ENCODE measurements around the gene TMEM107.
"Not testable (repeated sequence)": the region's sequence is repeated elsewhere in the genome, so short reads cannot be mapped to it uniquely, and the experiment has no call there.

Gene TMEM107

GRCh38 chr17:8176197-8176940 lies at the start of gene TMEM107:
Gene TMEM107, minus strand, starts transcription at chr17:8176380. Its CDS starts 94 bp downstream, at chr17:8176286.
- peak; percentile 88 for DNase-seq

- no peak for DNase-seq
Measured at GRCh38 chr17:8224891-8225812, 49.0 kb upstream of the TMEM107 start.

DNA sequence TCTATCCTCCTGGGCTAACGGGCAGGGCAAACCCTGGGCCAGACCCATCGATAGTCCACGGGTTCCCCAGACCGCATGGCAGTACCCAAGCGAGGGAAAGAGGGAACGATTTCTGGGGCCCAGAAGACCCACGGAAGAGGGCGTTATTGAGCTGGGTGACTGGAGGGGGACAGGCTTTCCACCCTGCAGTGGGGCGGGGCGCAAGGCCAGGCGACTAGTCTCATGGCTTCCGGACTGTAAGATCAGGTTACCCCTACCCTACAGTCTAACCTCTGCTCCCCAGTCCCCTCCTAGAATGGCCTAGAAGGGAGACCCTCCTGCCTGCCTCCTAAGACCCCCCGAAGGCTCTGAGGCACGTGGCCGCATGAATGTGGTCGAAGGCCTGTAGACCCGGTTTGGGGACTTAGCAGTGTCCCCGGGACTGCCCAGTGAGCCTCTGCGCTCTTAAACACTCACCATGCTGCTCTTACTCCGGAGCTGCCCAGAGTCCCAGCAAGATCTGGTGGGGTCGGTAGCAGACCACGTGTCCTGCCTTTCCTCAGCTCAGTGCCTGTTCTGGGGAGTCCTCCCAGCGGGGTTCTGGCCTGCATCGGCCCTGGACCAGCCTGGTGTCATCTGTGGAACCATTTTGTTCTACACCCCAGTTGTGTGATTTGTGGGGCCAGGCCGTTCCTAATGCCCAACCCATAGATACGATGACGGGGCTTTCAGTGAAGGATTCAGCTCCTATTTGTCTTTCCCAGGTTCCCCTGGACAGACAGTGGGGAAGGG lies 47.4 kb upstream of the TMEM107 start:
- DNase-seq: peak; percentile 40

DNA sequence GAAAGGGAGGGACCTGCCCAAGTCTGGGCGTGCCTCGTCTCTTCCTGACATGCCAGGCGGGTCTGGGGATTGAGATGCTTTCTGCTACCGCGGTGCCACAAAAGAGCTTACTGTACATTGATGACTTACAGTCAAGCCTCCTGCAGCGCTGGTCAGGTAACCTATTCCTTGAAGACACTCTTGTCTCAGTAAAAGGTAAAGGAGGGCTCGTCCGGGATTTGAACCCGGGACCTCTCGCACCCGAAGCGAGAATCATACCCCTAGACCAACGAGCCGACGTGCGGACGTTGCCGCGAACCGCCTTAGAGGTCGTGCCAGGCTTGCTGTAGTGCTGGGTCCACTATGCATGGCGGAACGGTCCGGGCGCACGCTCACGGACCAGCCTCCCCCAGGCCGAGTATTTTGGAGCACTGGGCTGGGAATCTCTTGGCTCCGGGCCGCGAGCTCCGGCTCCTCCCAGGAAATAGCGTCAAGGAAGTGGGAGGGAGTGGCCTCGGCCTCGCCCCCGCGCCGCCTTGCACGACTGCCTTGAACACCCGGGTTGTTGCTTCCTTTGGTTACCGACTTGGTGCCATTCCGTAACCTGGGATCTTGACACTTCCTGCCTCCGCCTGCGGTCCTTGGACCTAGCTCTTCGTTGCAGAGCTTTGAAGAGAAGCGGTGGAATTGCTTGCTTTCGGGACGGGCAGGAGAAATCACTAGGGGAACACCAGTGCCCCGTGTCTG lies 46.6 kb upstream of the TMEM107 start:
- DNase-seq: peak; percentile 86

- DNase-seq: peak; percentile 79
Measured at GRCh38 chr17:8222380-8222629, 46.1 kb upstream of the TMEM107 start.

DNA sequence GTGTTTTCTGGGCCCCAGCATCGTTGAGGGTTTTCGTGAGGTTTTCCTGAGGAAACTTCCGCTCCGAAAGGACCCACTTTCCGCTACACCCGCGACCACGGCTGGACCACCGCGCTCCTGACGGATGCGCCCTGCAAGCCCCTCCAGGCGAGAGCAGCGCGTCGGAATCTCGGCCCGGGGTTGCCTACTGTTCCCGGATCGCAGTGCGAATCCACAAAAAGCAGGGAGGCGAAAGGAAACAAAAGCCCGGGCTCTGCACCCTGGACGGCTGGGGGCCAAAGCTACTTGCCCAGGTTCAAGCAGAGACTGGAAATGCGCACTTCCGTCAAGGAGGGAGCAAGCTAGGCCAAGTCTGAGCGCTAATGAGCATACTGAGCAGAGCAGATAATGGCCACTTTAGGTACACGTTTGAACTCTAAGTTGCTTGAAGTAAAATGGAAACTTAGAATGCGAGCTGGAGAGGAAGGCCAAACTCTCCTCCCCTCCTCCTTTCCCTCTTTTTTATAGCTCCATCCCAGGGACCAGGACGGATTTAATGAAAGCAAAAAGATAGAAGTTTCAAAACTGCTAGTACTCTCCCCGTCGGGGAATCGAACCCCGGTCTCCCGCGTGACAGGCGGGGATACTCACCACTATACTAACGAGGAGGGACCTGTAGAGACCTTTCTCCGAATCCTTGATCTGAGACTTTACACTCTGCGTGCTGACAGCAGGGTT lies 45.6 kb upstream of the TMEM107 start:
- DNase-seq: peak; percentile 91

GRCh38 chr17:8220783-8221662 lies 44.8 kb upstream of the TMEM107 start:
- peak; percentile 83 for DNase-seq

DNA sequence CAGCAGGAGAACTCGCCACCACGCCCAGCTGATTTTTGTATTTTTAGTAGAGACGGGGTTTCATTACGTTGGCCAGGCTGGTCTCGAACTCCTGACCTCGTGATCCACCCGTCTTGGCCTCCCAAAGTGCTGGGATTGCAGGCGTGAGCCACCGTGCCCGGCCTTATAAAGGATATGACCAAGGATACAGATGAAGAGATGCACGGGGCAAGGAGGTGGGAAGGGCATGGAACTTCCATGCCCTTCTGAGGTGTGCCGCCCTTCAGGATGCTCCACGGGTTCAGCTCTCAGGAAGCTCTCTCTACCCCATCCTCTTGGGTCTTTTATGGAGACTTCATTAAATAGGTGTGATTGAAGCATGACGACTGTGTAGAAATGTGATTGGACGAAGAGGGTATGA lies 37.8 kb upstream of the TMEM107 start:
- not testable (repeated sequence) for DNase-seq

GRCh38 chr17:8212312-8213180 lies 36.4 kb upstream of the TMEM107 start:
- no peak for DNase-seq

GRCh38 chr17:8210761-8211458 lies 34.7 kb upstream of the TMEM107 start:
- no peak for DNase-seq

GRCh38 chr17:8209907-8210760 lies 34.0 kb upstream of the TMEM107 start, which contains the start of gene AURKB:
Gene AURKB, minus strand, starts transcription at chr17:8210575. Its CDS starts 351 bp downstream, at chr17:8210224.
- peak; percentile 95 for DNase-seq

DNA sequence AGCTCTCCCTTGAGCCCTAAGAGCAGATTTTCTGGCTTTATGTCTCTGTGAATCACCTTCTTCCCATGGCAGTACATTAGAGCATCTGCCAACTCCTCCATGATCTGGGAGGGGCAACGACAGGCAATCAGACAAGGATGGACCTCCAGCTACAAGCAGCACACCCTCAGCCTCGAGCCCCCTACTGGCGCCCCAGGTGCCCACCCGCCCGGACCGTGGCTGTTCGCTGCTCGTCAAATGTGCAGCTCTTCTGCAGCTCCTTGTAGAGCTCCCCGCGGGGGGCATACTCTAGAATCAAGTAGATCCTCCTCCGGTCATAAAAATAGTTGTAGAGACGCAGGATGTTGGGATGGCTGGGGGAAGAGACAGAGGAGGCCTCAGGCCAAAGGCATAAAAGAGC lies 30.4 kb upstream of the TMEM107 start:
- DNase-seq: no peak

DNA sequence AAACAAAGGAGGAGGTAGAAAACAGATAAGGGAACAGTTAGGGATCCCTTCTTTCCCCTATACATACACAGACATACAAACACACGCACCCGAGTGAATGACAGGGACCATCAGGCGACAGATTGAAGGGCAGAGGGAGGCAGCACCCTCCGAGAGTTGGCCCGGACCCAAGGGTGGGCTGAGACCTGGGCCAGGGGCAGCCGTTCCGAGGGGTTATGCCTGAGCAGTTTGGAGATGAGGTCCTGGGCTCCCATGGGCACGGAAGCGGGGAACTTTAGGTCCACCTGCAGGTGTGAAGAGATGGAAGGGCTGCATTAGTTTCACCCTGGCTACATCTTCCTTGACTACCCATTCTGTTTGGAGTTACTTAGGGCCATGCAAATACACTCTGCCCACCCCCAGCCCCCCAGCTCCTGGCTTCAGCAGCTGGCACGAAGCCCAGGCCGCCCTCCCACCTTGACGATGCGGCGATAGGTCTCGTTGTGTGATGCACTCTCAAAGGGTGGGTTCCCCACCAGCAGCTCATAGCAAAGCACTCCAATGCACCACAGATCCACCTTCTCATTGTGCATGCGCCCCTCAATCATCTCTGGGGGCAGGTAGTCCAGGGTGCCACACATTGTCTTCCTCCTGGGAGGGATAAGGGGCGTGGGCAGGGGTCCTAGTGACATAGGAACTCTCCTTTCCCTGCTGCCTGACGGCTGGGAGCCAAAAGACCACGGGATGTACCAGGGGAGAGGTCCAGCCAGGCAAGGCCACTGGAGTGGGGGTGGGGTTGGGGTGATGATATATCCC lies 28.8 kb upstream of the TMEM107 start:
- no peak for DNase-seq

- peak; percentile 80 for DNase-seq
Measured at GRCh38 chr17:8192070-8192815, 16.1 kb upstream of the TMEM107 start.

DNA sequence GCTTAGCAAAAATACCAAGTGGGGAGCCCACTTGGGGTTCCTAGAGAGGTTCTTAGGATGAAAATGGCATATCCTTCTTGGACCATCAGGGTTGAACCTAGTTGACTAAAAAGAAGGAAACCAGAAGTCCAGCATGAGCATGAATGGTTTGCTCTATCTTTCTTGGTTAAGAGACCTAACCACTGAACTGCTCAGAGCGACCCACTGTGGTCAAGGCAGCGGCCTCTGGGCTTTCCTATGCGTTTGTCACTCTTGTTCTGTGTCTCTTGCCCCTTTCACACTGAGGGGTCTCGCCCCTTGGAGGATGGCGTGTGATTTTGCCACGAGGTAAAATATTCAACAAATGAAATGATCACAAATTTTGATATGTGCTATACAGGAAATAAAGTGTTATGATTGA lies 14.3 kb upstream of the TMEM107 start:
- DNase-seq: no peak

- DNase-seq: peak; percentile 98
Measured at GRCh38 chr17:8189711-8190477, 13.7 kb upstream of the TMEM107 start, which contains the start of gene BORCS6. Gene BORCS6, minus strand, starts transcription at chr17:8190180. Its CDS starts 40 bp downstream, at chr17:8190140.

All from CD4-positive, alpha-beta T cell treated with Interleukin-4 for 4 hours (primary cell).